T-helper 22 cell (primary cell): ENCODE measurements around the gene CCDC43.
"Not testable (repeated sequence)": the region's sequence is repeated elsewhere in the genome, so short reads cannot be mapped to it uniquely, and the experiment has no call there.

Experiments
- DNase-seq: peaks from one replicate; pipeline ENCODE4 v3.0.0-alpha.2; 2020; ENCODE audit warnings: low read depth

Gene CCDC43

GRCh38 chr17:44689477-44690217, at the start of gene CCDC43:
TSS of gene CCDC43 (minus strand) at chr17:44689776. CDS start at chr17:44689753, 23 bp downstream.
- DNase-seq, result peak; percentile 84

- no peak for DNase-seq
Measured at GRCh38 chr17:44738214-44738906, 48.8 kb upstream of the CCDC43 start.

GRCh38 chr17:44736551-44737240, 47.1 kb upstream of the CCDC43 start:
- no peak for DNase-seq

GRCh38 chr17:44734272-44734671, 44.7 kb upstream of the CCDC43 start:
- DNase-seq, result no peak

- no peak for DNase-seq
Measured at GRCh38 chr17:44733753-44734152, 44.2 kb upstream of the CCDC43 start.

- DNase-seq, result not testable (repeated sequence)
Measured at GRCh38 chr17:44726121-44726520, 36.5 kb upstream of the CCDC43 start.

GRCh38 chr17:44722254-44722653, 32.7 kb upstream of the CCDC43 start:
- no peak for DNase-seq

GRCh38 chr17:44719444-44719843, 29.9 kb upstream of the CCDC43 start:
- DNase-seq, result no peak

GRCh38 chr17:44708401-44709263, 19.1 kb upstream of the CCDC43 start, which contains the start of gene DBF4B:
TSS of gene DBF4B (plus strand) at chr17:44708665. CDS start at chr17:44708821, 156 bp downstream.
- peak; percentile 69 for DNase-seq

GRCh38 chr17:44707755-44708400, 18.3 kb upstream of the CCDC43 start:
- DNase-seq, result no peak

GRCh38 chr17:44700288-44700687, 10.7 kb upstream of the CCDC43 start:
- not testable (repeated sequence) for DNase-seq

- no peak for DNase-seq
Measured at GRCh38 chr17:44693609-44694008, 4.0 kb upstream of the CCDC43 start.

- DNase-seq, result not testable (repeated sequence)
Measured at GRCh38 chr17:44690746-44691306, 1.2 kb upstream of the CCDC43 start.

GRCh38 chr17:44688675-44689476, 700 bp downstream of the CCDC43 start:
- no peak for DNase-seq

GRCh38 chr17:44688200-44688599, 1.4 kb downstream of the CCDC43 start:
- DNase-seq, result no peak

- no peak for DNase-seq
Measured at GRCh38 chr17:44687756-44688155, 1.8 kb downstream of the CCDC43 start.

GRCh38 chr17:44683303-44683702, 6.3 kb downstream of the CCDC43 start:
- not testable (repeated sequence) for DNase-seq

GRCh38 chr17:44677136-44677535, 12.4 kb downstream of the CCDC43 start:
- DNase-seq, result no peak

- no peak for DNase-seq
Measured at GRCh38 chr17:44673893-44674292, 15.7 kb downstream of the CCDC43 start.

GRCh38 chr17:44672479-44673093, 17.0 kb downstream of the CCDC43 start:
- DNase-seq, result no peak
